Midbrain (tissue), 1 donor: ENCODE results near the gene REST.
"Not testable (repeated sequence)": the region's sequence is repeated elsewhere in the genome, so short reads cannot be mapped to it uniquely, and the experiment has no call there.

Source experiments
- DNase-seq: peaks from one replicate; lab custom pipeline; 2025; lab: John Stamatoyannopoulos, UW

The REST gene

GRCh38 chr4:56909086-56909894 is 1.6 kb downstream of the REST start:
- DNase-seq = peak; percentile 73

GRCh38 chr4:56910172-56910967 is 2.7 kb downstream of the REST start:
- no peak for DNase-seq

GRCh38 chr4:56914336-56914735 is 6.6 kb downstream of the REST start:
- DNase-seq = no peak

GRCh38 chr4:56914977-56915376 is 7.3 kb downstream of the REST start:
- DNase-seq = not testable (repeated sequence)

GRCh38 chr4:56927196-56927595 is 19.5 kb downstream of the REST start:
- DNase-seq = no peak

GRCh38 chr4:56930638-56931037 is 22.9 kb downstream of the REST start:
- DNase-seq = no peak

- no peak for DNase-seq
These were observed 24.2 kb downstream of the REST start for GRCh38 chr4:56931924-56932323.

GRCh38 chr4:56937262-56937661 is 29.6 kb downstream of the REST start:
- DNase-seq = no peak

- DNase-seq = not testable (repeated sequence)
These were observed 32.1 kb downstream of the REST start for GRCh38 chr4:56939826-56940225.

- no peak for DNase-seq
These were observed 32.7 kb downstream of the REST start for GRCh38 chr4:56940403-56940802.

GRCh38 chr4:56940971-56941370 is 33.3 kb downstream of the REST start:
- DNase-seq = no peak

GRCh38 chr4:56941403-56941802 is 33.7 kb downstream of the REST start:
- no peak for DNase-seq

GRCh38 chr4:56953680-56954520 is 46.2 kb downstream of the REST start:
- peak; percentile 30 for DNase-seq

- DNase-seq = peak; percentile 71
These were observed 50.4 kb downstream of the REST start for GRCh38 chr4:56958111-56958517.

- DNase-seq = no peak
These were observed 51.4 kb downstream of the REST start for GRCh38 chr4:56959100-56959499.

GRCh38 chr4:56961107-56961500 is 53.4 kb downstream of the REST start:
- DNase-seq = no peak

- no peak for DNase-seq
These were observed 63.7 kb downstream of the REST start for GRCh38 chr4:56971383-56971782.

- no peak for DNase-seq
These were observed 64.7 kb downstream of the REST start for GRCh38 chr4:56972389-56972788.

- DNase-seq = no peak
These were observed 65.1 kb downstream of the REST start for GRCh38 chr4:56972809-56973208.

GRCh38 chr4:56973336-56973735 is 65.6 kb downstream of the REST start:
- DNase-seq = no peak

GRCh38 chr4:56976283-56976836 is 68.7 kb downstream of the REST start:
- no peak for DNase-seq

GRCh38 chr4:56976837-56977320 is 69.2 kb downstream of the REST start:
- DNase-seq = peak; percentile 52
